DLD1 (cell line): Measurements from ENCODE around the gene SHC3.
"Not testable (repeated sequence)": the region's sequence is repeated elsewhere in the genome, so short reads cannot be mapped to it uniquely, and the experiment has no call there.

Experiments
- in situ Hi-C: cut with HindIII; loops from 2 replicates; pipeline ENCODE4 v1.10.0; 2017; ENCODE audit warnings: low sequenced_read_pairs

Gene SHC3

GRCh38 chr9:89177944-89178829 is at the start of gene SHC3:
Gene SHC3, minus strand, starts transcription at chr9:89178818. Its CDS starts 358 bp downstream, at chr9:89178460.
- in situ Hi-C loops: no loop called here

DNA sequence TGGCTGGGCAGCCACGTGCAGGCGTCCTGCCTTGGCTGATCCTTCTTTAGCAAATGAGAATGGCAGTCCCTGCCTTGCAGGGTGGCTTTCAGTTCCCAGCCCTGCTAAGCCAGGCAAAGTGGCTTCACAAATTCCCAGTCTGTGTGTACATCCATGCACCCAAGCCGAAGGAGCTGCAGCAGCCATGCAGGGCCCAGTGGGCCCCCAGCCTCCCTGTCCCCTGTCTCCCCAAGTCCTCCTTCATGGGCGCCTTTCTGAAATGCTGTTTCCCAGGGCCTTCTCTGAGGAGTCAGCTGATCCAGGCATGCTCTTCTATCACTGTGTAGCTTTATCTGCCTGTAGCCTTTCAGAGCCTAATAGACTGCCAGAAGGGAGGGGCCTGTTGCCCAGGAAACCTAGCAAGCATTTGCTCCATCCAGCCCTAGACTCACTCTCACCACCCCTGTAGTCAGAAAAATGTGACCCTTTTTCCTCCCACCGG is 47.4 kb upstream of the SHC3 start:
- in situ Hi-C loops: no loop called here

GRCh38 chr9:89225587-89225986 is 47.0 kb upstream of the SHC3 start:
- in situ Hi-C loops: no loop called here

GRCh38 chr9:89225036-89225435 is 46.4 kb upstream of the SHC3 start:
- in situ Hi-C loops: no loop called here

DNA sequence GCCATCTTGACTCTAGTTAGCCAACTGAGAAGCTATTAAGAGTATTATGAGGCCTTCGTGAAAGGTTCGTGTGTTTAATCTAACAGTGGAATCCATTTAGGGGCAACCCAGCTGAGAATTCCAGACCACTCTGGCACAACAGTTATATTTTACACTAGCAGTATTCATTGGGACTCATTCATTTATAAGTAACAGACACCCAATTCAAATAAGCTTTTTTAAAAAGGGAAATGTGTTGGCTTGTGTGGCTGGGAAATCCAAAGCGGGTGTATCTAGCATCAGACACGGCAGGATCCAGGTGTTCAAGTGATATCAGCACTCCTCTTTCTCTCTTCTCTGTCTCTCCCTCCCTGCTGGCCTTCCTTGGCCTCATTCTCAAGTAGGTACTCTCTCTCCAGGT is 46.0 kb upstream of the SHC3 start:
- in situ Hi-C loops: no loop called here

DNA sequence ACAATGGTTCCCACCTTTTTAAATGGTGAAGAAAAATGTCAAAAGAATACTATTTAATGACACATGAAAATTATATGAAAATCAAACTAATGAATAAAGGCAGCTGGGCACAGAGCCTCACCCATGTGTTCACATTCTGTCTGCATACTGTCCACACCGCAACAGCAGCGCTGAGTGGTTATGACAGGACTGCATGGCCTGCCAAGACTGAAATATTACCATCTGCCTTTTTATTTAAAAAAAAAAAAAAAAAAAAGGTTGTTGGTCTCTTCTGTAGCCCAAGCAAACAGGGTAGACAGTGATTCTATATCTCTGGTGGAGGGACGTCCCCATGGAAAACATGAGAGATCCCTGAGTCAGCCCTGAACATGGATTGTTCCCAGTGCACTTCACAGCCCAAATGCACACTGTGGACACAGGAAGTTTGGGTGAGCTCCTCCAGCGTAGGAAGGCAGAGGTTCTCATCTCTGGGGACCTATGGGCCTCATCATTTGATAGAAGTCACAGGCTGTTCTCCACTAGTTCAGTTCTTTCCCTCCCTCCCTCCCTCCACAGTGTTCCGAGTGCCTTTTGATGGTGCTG is 44.9 kb upstream of the SHC3 start:
- in situ Hi-C loops: no loop called here

DNA sequence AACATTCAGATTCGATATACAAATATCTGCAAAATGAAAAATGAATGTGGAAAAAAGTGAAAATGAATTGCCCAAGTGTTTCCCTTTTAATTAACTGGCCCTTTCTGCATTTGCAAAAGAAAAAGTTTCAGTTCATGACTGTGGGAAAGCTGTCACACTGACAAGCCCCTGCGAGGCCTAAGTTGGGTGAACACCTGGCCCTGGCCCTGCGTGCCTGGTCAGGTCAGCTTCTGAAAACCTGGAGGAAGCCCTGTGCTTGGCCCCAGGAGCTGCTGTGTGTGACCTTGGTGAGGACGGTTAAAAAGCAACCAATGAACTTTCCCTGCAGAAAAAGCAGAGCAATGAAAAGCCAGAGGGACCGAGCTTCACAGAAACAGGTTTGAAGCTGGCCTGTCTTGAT is 41.0 kb upstream of the SHC3 start:
- in situ Hi-C loops: no loop called here

DNA sequence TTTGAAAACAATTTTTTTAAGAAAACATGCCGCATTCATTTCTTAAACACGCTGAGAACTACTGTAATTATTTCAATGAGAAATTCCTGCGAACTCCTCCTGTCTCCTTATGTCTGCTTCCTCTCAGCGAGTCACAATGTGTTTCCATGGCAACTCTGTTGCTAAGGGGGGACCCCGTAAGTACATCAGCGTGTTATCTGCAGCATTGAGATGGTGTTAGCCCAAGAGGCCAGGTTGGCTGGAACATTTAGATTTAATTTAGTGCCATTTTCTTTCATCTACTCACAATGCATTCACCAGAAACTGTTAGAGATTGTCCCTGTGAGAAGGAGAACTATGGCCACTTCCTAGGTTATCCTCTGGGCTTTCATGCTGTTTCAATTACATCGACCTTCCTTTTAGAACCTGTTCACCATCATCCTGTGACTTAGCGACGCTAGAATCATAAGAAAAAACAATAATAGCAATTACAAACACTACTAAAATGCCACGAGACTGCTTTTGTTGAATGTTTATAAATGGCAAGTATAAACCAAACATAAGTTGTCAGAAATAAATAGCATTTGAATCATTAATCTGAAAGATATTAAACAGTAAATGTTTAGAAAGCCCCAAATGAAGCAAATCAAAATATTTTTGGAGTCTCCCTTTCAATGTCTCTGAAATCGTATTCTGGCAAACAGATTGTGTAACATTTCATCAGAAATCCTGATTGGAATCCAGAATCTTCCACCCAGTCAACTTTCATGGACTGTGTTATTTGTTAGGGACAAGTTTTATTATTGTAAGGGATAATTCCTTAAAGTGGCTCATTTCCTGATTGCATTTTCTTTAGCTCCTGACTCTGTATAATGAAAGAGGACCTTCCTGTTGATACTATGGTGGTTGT is 39.7 kb upstream of the SHC3 start:
- in situ Hi-C loops: no loop called here

GRCh38 chr9:89215342-89215741 is 36.7 kb upstream of the SHC3 start:
- in situ Hi-C loops: no loop called here

DNA sequence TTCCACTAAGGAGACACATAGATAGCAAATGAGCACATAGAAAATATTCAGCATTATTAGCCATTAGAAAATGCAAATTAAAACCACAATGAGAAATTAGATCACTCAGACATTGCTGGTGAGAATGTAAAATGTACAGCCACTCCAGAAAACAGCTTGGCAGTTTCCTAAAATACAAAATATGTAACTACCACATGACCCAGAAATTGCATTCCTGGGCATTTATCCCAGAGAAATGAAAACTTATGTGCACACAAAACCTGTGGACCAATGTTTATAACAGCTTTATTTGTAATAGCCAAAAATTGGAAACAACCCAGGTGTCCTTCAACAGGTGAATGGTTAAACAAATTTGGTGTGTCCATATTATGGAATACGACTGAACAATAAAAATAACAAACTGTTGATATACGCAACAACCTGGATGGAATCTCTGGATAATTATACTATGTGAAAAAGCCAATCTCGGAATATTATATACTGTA is 34.8 kb upstream of the SHC3 start:
- in situ Hi-C loops: no loop called here

GRCh38 chr9:89212171-89212570 is 33.6 kb upstream of the SHC3 start:
- in situ Hi-C loops: no loop called here

DNA sequence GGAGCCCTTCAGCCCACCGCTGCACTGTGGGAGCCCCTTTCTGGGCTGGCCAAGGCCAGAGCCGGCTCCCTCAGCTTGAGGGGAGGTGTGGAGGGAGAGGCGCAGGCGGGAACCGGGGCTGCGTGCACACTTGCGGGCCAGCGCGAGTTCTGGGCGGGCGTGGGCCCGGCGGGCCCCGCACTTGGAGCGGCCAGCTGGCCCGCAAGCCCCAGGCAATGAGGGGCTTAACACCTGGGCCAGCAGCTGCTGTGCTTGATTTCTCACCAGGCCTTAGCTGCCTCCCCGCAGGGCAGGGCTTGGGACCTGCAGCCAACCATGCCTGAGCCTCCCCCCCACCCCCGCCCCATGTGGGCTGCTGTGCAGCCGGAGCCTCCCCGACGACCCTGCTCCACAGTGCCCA is 30.7 kb upstream of the SHC3 start:
- in situ Hi-C loops: not testable (repeated sequence)

DNA sequence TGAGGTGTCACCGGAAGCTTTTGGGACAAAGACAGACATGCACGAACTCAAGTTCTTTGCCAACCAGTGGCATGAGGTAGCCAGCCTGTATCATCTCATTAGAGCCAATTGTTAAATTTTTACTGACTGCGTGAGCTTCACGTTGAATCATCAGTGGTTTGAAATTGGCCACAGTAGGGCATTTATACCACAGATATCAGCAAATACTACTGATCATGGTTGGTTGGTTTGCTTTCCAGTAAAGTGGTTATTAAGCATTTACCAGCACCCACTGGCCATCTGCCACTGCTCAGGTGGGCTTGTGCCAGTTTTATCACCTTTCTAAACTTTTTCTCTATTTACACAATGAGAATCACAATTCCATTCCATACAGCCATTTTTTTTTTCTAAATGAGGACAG is 28.4 kb upstream of the SHC3 start:
- in situ Hi-C loops: no loop called here

DNA sequence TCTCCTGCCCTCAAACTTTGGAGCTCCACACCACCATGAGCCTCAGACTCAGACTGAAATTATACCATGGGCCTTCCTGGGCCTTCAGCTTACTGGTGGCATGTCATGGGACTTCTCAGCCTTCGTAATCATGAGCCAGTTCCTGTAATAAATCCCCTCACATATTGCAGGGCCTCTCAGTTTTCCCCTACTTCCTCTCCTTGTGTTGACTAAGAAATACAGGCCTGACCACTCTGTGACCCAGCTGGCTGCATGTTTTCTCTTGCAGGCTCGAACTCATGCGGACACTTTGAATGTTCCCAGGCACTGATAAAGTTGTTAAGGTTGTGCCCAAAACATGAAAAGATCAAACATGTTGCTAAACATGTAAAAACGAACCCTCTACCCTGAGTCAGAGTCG is 26.2 kb upstream of the SHC3 start:
- in situ Hi-C loops: no loop called here

DNA sequence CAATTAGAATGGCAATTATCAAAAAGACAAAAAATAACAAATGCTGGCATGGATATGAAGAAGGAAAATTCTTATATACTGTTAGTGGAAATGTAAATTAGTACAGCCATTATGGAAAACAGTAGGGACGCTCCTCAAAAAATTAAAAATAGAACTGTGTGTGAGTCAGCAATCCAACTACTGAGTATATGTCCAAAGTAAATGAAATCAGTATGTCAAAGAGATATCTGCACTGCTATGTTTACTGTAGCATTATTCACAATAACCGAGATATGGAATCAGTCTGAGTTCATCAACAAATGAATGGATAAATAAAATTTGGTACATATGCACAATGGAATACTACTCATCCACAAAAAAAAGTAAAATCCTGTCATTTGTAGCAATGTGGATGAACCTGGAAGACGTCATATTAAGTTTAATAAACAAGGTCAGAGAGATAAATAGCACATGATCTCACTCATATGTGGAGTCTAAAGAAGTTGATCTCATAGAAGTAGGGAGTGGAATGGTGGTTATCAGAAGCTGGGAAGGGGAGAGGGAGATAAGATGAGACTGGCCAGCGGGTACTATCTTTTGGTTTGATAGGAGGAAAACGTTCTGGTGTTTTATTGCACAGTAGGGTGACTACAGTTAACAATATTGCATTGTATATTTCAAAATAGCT is 16.6 kb upstream of the SHC3 start:
- in situ Hi-C loops: no loop called here

GRCh38 chr9:89194421-89195130 is 16.0 kb upstream of the SHC3 start:
- in situ Hi-C loops: no loop called here

DNA sequence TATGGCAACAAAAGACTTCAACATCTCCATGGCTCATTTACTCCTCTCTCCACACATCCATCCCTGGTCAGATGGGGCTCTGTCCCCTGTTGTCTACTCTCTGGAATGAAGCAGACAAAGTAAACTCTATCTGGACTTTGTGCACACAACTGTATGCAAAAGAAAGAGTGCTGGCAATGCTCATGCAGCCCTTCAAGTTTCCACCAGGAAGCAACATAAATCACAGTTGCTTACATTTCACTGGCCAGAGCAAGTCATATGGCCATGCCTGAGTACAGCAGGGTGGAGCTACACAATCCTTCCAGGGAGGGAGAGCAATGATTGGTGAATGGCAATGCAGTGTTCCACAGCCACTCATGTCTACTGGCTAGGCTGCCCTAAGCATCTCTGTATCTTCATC is 12.4 kb upstream of the SHC3 start:
- in situ Hi-C loops: no loop called here

- in situ Hi-C loops: no loop called here
These were observed 10.6 kb upstream of the SHC3 start for GRCh38 chr9:89189215-89189614.

DNA sequence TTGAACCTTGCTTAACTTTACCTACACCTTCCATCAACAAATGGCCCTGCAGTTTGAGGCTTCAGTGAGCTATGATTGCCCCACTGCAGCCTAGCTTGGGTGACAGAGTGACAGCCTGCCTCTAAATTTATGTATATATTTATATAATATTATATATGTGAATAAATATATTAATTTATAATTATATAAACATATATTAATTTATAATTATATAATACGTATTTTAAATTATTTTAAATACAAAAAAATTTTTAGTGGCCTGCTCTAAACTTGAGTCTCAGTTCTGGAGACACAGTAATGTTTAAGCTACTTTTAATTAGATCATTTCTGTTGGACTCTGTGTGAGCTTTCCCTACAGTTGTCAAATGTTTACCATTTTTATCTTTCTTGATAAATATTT is 9.3 kb upstream of the SHC3 start:
- in situ Hi-C loops: no loop called here

- in situ Hi-C loops: no loop called here
These were observed 8.9 kb upstream of the SHC3 start for GRCh38 chr9:89187541-89187940.
